Vagina (tissue), 2 donors: ENCODE data around the gene TUBB1. TPM values are rescaled to one million over a fixed set of nuclear protein-coding genes. Genes with fewer than 3 reads are reported as not detected.

Experiments
- DNase-seq, 2 donors: peaks; one replicate each; pipeline ENCODE4 v3.0.0-alpha.2; 2017; ENCODE audit errors: extremely low spot score in 2 of 2
- H3K27ac ChIP-seq: fragments of 200-600 bp; sonication (generic); one replicate; pipeline ENCODE4 v1.5.1; 2019
- H3K27me3 ChIP-seq: fragments of 200-600 bp; sonication (generic); one replicate; pipeline ENCODE4 v1.5.1; 2019
- H3K36me3 ChIP-seq, 2 donors: fragments of 200-600 bp; sonication (generic); one replicate each; pipeline ENCODE4 v1.5.1; 2017 to 2019
- H3K4me1 ChIP-seq: fragments of 200-600 bp; sonication (generic); one replicate; pipeline ENCODE4 v1.5.1; 2019
- H3K4me3 ChIP-seq, 2 donors: fragments of 200-600 bp; sonication (generic); 1 replicate in 1 of 2; 2 replicates in 1 of 2; pipeline ENCODE4 v1.5.1; 2016 to 2019
- H3K9me3 ChIP-seq: fragments of 200-600 bp; sonication (generic); one replicate; pipeline ENCODE4 v1.5.1; 2019
- POLR2A ChIP-seq, 2 donors: fragments of 450-650 bp; IDR thresholded peaks; one replicate each; pipeline ENCODE4 v1.6.1; 2017; ENCODE audit warnings: antibody characterized with exemption in 2 of 2, mild to moderate bottlenecking in 2 of 2, moderate library complexity in 2 of 2
- POLR2AphosphoS5 ChIP-seq, 2 donors: sonication (generic); formaldehyde crosslinking; IDR thresholded peaks; one replicate each; pipeline ENCODE4 v1.9.0; 2017; ENCODE audit warnings: antibody characterized with exemption in 2 of 2, mild to moderate bottlenecking in 2 of 2, low read depth in 1 of 2; ENCODE audit not compliant: insufficient read depth in 1 of 2
- intact Hi-C: fragments of 100-400 bp; cut with DNase I; formaldehyde crosslinking; loops from one replicate; pipeline ENCODE4 v1.15.1; 2023
- total RNA-seq: library from RNA; depleted of rRNA; stranded (reverse); fragments of >200 nt; gene quantifications from one replicate; pipeline ENCODE4 v1.2.3, GENCODE V29; 2016
- TF ChIP-seq, protein P1 (sequence below), 3 experiments: fragments of 450-650 bp in 2 of 3; fragments of 200-600 bp in 1 of 3; sonication (generic) in 1 of 3; IDR thresholded peaks; one replicate each; pipeline ENCODE4 v1.5.1; 2017 to 2019; ENCODE audit warnings: antibody characterized with exemption in 3 of 3, mild to moderate bottlenecking in 2 of 3, moderate library complexity in 2 of 3

TUBB1 gene
- total RNA-seq, 1 donor from 2014 or later, result not detected

GRCh38 chr20:58991715-58992114, 27.5 kb upstream of the TUBB1 start:
- no peak for TF ChIP-seq POLR2AphosphoS5 (IDR thresholded peaks at IDR 0.05; ENCODE audit: insufficient read depth in 1 of 2, low read depth in 1 of 2)
- TF ChIP-seq, protein P1, sequence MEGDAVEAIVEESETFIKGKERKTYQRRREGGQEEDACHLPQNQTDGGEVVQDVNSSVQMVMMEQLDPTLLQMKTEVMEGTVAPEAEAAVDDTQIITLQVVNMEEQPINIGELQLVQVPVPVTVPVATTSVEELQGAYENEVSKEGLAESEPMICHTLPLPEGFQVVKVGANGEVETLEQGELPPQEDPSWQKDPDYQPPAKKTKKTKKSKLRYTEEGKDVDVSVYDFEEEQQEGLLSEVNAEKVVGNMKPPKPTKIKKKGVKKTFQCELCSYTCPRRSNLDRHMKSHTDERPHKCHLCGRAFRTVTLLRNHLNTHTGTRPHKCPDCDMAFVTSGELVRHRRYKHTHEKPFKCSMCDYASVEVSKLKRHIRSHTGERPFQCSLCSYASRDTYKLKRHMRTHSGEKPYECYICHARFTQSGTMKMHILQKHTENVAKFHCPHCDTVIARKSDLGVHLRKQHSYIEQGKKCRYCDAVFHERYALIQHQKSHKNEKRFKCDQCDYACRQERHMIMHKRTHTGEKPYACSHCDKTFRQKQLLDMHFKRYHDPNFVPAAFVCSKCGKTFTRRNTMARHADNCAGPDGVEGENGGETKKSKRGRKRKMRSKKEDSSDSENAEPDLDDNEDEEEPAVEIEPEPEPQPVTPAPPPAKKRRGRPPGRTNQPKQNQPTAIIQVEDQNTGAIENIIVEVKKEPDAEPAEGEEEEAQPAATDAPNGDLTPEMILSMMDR (IDR thresholded peaks at IDR 0.05), result no peak
- TF ChIP-seq POLR2A (IDR thresholded peaks at IDR 0.05), result no peak
- no peak for DNase-seq
- peaks cover 6 to 95% of the 10 kb centered on the region in 2 donors for H3K36me3 ChIP-seq

DNA sequence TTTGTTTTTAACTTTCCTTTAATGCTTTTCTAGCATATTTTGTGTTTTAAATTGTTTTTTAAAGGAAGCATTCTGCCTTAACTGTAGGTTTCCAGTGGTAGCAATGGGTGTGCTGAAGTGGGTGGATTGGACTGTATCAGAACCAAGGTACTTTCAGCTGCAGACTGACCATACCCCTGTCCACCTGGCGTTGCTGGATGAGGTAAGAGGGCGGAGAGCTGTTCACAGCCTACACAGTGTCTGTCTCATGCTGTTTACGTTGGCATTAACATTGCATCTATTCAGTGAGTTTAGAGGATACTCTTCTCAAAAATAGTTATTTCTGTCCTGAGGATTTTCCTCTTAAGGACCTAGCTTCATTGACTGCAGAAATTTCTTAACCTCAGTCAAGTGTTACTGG, 26.3 kb upstream of the TUBB1 start:
- DNase-seq, result no peak
- Histone ChIP-seq H3K9me3 (no peaks in the 10 kb centered on the region), H3K27ac (no peak overlapping the region), H3K27me3 (no peaks in the 10 kb centered on the region), H3K4me3 (no peak overlapping the region), H3K4me1 (no peaks in the 10 kb centered on the region), H3K36me3 (peaks cover 3 to 94% of the 10 kb centered on the region in 2 donors)
- no peak for TF ChIP-seq POLR2AphosphoS5 (IDR thresholded peaks at IDR 0.05; ENCODE audit: insufficient read depth in 1 of 2, low read depth in 1 of 2)
- TF ChIP-seq POLR2A (IDR thresholded peaks at IDR 0.05), result no peak
- TF ChIP-seq, protein P1 (IDR thresholded peaks at IDR 0.05), result no peak
- intact Hi-C loops, result no loop called here

More at GRCh38 chr20:58991715-58992114, 27.5 kb upstream of the TUBB1 start:
- Histone ChIP-seq H3K4me1 (no peaks in the 10 kb centered on the region), H3K27me3 (no peaks in the 10 kb centered on the region), H3K4me3 (no peak overlapping the region), H3K9me3 (no peaks in the 10 kb centered on the region), H3K27ac (no peak overlapping the region)
- intact Hi-C loops, result no loop called here

GRCh38 chr20:58993332-58994248, 25.6 kb upstream of the TUBB1 start:
- Histone ChIP-seq H3K36me3 (peaks cover 3 to 89% of the 10 kb centered on the region in 2 donors), H3K27ac (no peak overlapping the region), H3K4me1 (no peaks in the 10 kb centered on the region), H3K27me3 (no peaks in the 10 kb centered on the region), H3K4me3 (no peak overlapping the region), H3K9me3 (no peaks in the 10 kb centered on the region)
- intact Hi-C loops, result no loop called here
- TF ChIP-seq POLR2A (IDR thresholded peaks at IDR 0.05), result no peak
- TF ChIP-seq, protein P1 (IDR thresholded peaks at IDR 0.05), result no peak
- TF ChIP-seq POLR2AphosphoS5 (IDR thresholded peaks at IDR 0.05; ENCODE audit: insufficient read depth in 1 of 2, low read depth in 1 of 2), result no peak
- no peak for DNase-seq

DNA sequence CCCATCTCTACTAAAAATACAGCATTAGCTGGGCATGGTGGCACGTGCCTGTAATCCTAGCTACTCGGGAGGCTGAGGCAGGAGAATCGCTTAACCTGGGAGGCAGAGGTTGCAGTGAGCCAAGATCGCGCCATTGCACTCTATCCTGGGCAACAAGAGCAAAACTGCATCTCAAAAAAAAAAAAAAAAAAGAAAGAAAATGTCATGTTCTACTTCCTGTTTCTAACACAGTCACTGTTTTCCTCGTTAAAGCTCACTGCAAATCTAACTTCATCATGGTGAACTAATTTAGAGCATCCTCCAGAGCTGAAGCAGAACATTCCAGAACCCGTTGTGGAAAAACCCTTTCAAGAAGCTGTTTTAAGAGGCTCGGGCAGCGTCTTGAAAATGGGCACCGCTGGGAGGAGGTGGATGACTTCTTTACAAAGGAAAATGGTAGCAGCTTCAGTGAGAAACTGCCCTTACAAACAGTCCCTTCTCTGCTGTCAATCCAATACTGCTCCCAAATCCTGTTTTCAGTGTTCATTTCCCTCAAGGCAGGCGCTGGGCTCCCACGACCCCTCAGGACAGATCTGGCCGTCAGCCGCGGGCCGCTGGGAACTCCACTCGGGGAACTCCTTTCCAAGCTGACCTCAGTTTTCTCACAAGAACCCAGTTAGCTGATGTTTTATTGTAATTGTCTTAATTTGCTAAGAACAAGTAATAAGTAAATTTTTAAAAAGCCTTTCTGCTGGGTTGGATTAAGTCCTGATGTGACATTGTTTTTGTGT, 24.7 kb upstream of the TUBB1 start:
- TF ChIP-seq, protein P1 (IDR thresholded peaks at IDR 0.05), result no peak
- no peak for TF ChIP-seq POLR2AphosphoS5 (IDR thresholded peaks at IDR 0.05; ENCODE audit: insufficient read depth in 1 of 2, low read depth in 1 of 2)
- TF ChIP-seq POLR2A (IDR thresholded peaks at IDR 0.05), result no peak
- no peak overlapping the region for H3K27ac ChIP-seq
- no peak overlapping the region for H3K4me3 ChIP-seq
- H3K36me3 ChIP-seq, result peaks cover 3 to 87% of the 10 kb centered on the region in 2 donors
- DNase-seq, result no peak
- H3K4me1 ChIP-seq, result no peaks in the 10 kb centered on the region
- no peaks in the 10 kb centered on the region for H3K9me3 ChIP-seq
- intact Hi-C loops, result no loop called here
- H3K27me3 ChIP-seq, result no peaks in the 10 kb centered on the region
